Activated effector memory CD4-positive, alpha-beta T cell treated with anti-CD3 and anti-CD28 coated beads, Interleukin-2, amount 50 U/mL, for 16 hours (primary cell): Measurements from ENCODE around the gene SPEG.
A peak's percentile ranks its signal among the peaks of the same experiment; 100 is the strongest.

Experiments used
- DNase-seq: peaks from one replicate; pipeline ENCODE4 v3.0.0-alpha.2; 2020

The SPEG gene

DNA sequence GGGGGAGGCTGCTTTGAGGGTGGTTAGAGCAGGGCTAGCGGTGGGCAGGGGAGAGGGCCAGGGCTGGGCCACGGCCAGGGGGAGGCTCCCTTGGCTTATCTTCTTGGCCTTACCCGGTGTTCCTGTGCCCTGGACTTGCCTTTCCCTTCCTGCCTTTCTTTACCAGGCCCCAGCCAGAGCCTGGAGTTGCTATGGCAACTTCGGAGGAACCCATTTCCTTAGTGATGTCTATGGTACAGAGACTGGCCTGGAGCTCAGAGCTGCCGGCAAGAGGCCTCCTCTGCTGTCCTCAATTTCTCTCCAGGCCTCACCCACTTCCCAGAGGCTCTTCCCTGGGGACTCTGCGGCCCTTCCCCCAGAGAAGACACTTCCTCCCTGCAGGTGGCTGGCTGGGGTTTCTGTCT lies 11.5 kb downstream of the SPEG start:
- no peak for DNase-seq

DNA sequence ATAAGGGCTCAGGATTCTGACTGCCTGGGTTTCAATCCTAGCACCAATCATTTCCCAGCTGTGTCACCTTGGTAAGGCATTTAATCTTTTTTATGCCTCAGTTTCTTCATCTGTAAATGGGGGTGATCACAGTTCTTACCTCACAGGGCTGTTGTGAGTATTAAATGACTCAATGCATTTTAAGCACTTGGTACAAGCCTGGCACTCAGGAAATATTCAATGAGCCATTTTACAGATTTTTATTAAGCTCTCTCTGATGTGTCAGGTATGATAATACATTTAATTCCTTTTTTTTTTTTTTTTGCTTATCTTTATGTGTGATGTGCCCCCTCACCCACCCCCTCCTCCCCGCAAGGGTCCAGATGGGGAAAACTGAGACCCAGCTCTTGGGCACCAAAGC lies 12.0 kb downstream of the SPEG start:
- no peak for DNase-seq

DNA sequence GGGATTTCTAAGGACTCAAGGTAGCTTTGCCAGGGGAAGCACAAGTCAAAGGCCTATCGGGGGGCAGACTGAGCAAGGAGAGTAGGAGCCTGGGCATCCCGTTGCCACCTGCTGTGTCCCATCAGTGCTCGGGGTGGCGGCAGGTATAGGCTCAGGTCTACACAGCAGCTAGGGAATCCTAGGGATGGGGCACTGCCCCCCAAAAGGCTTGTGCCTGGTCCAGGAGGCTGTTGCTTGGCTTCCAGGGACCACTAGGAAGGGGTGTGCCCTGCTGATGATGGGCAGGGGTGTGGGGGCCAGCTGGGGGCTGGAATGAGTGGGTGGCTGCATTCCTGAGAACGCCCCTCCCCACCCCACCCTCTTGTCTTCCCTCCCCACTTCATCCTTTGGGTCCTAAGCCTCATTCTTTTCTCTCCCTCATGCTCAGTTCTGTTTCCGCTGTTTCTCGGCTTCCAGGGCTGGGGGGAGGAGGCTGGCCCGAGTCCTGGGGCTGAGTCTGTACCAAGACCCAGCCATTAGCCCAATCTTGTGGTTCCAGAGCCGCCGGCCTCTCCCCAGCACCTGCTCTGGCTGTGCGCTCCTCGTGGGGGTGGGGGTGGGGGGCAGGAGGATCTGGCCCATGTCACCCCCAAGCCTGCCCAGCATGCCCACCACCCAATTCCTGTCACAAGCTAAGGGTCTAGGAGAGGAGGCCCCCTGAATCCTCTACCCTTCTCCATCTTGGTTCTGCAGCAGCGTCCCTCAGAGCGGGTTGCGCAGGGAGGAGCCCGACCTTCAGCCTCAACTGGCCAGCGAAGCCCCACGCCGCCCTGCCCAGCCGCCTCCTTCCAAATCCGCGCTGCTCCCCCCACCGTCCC lies 12.8 kb downstream of the SPEG start:
- no peak for DNase-seq

DNA sequence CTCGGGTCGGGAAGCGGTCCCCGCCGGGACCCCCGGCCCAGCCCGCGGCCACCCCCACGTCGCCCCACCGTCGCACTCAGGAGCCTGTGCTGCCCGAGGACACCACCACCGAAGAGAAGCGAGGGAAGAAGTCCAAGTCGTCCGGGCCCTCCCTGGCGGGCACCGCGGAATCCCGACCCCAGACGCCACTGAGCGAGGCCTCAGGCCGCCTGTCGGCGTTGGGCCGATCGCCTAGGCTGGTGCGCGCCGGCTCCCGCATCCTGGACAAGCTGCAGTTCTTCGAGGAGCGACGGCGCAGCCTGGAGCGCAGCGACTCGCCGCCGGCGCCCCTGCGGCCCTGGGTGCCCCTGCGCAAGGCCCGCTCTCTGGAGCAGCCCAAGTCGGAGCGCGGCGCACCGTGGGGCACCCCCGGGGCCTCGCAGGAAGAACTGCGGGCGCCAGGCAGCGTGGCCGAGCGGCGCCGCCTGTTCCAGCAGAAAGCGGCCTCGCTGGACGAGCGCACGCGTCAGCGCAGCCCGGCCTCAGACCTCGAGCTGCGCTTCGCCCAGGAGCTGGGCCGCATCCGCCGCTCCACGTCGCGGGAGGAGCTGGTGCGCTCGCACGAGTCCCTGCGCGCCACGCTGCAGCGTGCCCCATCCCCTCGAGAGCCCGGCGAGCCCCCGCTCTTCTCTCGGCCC lies 13.6 kb downstream of the SPEG start:
- no peak for DNase-seq

DNA sequence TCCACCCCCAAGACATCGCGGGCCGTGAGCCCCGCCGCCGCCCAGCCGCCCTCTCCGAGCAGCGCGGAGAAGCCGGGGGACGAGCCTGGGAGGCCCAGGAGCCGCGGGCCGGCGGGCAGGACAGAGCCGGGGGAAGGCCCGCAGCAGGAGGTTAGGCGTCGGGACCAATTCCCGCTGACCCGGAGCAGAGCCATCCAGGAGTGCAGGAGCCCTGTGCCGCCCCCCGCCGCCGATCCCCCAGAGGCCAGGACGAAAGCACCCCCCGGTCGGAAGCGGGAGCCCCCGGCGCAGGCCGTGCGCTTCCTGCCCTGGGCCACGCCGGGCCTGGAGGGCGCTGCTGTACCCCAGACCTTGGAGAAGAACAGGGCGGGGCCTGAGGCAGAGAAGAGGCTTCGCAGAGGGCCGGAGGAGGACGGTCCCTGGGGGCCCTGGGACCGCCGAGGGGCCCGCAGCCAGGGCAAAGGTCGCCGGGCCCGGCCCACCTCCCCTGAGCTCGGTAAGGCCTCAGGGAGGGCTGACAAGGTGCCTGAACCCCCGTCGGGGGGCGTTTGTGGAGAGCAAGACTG lies 14.2 kb downstream of the SPEG start:
- DNase-seq: no peak

DNA sequence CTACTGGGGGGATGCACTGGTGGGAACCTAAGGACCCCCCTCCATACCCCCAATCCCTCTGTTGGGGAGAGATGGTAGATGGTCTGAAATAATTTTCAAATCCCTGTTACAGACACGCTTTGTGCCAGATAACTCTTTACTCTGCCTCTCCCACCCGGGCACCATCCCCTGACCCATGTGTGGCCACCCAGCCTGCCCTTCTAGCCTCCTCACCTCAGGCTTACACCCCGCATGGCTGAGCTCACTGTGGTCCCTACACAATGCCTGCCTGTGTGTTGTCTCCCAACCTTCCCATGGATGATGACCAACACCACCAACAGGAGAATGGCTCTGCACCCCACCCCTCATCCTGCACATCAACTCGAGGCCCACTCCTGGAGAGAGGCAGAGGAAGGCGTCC lies 15.0 kb downstream of the SPEG start:
- no peak for DNase-seq

DNA sequence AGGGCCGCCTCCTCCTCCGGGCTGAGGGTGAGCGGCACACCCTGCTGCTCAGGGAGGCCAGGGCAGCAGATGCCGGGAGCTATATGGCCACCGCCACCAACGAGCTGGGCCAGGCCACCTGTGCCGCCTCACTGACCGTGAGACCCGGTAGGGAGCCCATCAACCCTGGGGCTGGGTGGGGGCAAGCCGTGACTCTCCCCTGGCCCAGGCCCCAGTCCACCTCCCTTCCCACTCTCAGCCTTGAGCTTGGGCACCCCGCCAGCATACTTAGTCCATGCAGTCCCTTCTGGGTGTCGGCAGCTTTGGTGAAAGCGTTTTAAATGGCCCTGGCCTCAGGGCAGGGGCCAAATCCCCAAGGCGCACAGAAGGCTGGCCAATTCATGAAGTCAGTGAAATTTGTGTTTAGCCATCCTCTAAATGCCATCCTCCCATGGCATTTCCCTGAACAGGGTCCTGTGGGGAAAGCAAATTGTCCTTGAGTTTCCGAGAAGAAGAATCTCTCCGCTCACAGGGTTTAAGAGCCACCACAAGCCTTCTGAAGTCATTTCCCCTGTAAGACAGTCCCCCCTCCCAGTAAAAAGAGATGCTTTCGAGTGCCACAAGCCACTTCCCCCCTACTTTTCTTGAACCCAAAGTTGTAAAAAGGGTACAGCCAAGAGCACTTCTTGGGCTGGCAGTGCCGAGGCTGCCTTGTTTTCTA lies 17.2 kb downstream of the SPEG start:
- DNase-seq: no peak

DNA sequence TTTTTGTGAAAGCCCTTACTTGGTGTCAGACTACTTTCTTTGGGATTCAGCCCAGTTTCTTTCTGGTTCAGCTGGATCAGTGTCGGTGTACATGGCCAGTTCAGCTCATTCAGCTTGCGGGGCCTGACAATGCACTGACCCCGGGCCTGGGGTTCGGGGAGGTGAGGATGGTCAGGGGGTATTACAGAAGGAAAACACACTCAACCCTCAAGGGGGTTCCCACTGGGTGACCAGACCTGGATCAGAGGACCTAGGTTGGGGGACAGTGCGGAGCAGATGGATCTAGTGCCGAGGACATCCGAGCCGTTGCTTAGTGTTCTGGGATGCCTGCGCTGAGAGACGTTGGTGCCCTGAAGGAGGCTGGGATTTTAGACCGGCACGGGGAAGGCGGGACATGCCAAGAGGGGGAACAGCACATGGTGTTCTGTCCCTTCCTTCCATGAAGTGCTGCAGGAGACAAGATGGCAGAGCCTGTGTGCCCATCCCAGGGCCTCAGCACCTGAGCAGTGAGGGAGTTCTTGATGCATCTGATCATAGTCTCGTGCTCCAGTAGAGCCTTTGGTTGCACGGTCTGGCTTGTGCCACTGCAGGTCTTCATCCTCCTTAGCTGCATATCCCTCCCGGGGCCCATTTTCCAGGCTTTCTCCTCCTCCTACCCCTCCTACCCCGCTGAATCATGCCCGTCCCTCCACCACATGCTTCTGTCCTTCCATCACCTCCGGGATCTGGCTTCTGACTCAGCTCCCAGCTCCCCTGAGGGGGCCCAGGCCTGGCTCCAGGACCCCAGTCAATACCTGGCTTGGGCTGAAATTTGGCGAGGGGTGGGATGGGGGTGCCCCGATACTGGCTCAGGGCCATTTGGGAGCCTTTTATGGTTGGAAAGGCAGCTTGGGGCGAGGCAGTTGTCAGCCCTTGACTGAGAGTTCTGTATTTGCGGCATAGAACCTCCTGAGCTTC lies 18.0 kb downstream of the SPEG start:
- DNase-seq: no peak

DNA sequence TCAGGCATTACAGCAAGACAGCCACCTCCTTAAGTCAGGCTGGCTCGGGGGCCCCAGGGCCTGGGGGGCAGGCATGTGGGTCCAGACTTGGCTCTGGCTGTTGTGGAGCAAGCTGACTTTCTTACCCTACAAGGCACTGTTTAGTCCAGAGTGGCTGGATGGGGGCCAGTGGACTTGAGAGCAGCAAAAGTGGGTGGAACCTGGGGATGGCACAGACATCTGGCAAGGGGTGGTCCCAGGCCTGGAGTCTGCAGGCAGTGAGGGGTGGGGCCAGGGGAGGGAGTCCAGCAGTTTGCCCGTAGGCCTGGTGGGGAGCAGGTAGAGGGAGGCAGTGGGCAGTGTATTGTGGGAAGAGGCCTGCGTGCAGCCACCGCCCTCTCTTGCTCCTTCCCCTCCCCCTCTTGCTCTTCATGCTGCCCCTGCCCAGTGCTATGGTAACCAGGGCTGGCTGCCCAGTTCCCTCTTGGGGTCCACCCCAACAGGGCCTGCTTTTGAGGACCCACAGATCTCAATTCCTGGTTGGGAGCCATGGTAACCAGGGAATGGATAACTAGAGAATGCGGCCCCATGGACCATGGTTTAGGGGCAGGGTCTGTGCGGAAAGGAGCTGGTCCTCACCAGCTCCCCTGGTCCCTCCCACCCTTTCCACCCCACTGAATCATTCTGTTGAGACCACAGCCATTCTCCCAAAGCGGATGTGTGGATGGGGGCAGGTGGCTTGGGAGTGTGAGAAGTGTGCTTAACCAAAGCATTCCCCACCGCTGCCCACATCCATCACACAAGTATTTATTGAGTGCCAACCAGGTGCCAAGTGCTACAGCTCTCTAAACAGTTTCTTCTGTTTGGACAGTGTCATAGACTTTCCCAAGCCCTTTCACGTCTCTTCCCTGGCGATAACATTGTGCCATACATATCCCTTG lies 19.3 kb downstream of the SPEG start:
- DNase-seq: no peak

DNA sequence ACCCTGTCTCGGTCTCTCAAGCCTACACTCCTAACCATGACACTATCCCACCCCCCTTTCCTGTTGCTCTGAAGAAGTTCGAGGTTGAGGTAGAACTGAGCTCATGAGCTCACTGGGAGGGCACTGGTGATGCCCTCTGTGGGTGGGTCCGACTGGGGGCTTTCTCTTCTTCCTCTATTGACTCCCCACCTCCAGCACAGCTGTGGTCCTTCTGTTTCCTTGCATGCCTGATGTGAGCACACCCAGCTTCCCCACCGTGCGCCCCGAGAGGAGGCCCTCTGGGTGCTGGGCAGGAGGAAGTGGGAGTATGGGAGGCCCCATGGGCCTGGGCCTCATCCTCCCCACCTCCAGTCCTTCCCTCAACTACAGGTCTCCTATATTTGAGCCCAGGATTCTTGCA lies 20.9 kb downstream of the SPEG start:
- DNase-seq: no peak

DNA sequence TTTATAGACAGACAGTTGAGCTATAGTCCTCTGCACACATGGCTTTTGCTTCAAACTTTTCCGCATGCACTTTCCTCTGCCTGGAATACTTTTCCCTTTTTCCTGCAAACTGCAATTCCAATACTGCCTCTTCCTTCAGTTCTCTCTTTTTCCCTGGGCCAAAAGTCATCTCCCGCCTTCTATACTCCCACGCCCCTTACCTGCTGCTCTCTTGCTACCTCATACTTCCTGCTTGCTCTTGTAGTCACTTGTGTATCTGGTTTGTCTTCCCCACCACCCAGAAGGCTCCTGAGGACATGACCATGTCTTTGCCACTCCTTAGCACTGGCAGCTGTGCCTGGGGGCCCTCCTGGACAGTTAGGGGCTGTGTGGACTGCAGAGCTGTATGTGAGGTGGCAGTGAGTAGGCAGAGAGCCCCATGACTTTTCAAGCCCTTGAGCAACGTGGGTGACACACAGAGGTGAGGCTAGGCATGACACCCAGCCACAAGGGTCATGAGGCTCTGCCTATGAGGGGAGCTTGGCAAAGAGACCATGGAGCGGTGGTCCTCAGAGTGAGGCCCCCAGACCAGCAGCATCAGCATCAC lies 23.2 kb downstream of the SPEG start:
- no peak for DNase-seq

DNA sequence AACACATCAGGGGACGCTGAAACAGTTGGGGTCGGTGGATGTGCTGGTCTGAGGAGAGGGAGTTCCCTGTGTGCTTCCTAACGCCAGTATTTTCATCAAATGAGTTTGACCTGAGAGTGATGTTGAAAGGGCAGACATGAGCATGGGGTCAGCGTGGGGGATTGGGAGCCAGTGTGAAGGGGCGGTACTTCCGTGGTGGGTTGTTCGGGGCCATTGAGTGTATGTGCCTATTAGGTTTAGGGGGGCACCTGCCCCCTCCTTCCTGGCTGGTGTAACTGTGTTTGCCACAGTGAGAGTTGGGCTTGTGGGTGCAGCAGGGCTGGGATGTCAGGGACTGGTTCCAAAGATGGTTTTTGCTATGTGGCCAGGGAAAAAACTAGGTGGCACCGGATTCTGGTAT lies 24.4 kb downstream of the SPEG start:
- DNase-seq: no peak

DNA sequence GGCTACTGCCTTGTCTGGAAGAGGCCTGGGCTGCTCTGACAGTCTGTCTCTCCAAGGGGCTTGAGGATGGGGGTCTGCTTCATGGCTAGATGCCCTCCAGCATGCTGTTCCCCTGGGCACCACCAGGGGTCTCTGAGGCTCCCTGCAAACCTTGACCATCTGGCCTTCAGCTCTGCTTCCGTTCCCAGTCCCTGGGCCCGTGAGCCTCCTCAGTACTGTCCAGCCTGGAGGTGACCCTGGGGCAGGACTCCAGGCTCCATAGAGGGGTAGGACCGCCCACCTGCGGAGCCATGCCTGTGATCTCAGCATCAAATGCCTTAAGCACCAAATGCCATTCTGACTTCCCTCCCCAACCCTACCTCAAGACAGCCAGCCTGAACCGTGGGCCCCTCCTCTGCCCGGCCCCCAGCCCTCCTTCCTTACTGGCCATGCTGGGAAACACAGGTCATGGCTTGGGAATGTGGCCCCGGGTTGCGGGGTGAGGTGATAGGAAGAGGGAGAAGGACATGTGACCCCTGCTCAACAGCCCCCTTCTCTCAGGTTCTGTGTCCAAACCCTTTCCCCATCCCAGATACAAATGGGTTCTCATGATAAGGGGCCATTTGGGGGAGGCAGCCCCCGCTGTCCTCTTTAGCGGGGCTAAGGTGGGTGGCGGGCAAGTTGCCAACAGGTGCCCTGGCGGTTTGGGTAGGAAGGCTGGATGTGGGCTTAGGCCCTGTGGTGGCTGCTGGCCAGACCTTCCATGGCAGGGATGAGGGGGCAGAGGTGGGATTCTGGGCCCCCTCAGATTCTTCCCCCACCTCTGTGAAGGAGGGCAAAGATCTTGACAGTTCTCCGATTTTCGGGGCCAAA lies 25.0 kb downstream of the SPEG start:
- DNase-seq: peak; percentile 78

DNA sequence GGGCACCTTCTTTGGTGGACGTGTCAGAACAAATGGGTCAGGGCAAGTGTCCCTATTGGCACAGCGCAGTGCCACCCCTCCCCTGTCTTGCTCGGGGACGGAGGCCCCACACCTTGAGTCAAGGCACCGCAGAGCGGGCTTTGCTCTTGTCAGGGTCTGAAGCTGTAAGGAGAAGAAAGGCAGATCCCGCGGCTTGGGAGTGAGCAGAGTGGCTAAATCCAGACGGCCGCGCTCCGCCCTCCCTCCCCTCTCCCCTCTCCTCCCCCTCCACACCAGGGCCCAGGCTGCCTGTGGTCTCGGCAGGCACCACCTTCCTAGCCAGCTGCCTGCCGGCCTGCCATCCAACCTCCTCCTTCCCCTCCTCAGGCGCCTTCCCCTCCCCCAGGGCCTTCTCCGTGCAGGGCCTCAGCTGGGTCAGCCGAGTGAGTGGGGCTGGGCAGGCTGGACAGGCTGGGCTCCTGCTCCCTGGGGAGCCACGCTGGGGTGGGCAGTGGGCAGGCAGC lies 25.8 kb downstream of the SPEG start:
- no peak for DNase-seq

DNA sequence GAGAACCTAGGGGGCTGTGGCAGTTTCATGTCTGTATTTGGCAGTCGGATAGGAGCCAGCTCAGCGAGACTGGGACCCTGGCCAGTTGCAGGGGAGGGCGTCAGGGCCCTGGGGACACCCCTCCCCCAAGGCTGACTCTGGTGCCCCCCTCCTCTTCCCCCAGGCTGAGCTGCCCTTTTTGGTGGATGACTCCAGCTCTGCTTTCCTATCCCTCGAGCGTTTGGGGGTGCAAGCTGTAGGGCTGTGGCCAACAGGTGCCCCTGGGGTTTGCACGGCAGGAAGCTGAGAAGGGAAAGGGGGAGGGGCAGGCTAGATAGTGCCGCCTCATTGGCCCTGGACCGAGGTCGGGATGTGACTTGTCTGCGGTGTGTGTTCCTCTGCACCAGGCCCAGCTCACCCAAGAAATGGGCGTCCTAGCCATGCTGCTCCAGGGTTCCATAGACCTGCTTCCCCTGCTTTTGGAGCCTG lies 26.4 kb downstream of the SPEG start:
- DNase-seq: no peak

DNA sequence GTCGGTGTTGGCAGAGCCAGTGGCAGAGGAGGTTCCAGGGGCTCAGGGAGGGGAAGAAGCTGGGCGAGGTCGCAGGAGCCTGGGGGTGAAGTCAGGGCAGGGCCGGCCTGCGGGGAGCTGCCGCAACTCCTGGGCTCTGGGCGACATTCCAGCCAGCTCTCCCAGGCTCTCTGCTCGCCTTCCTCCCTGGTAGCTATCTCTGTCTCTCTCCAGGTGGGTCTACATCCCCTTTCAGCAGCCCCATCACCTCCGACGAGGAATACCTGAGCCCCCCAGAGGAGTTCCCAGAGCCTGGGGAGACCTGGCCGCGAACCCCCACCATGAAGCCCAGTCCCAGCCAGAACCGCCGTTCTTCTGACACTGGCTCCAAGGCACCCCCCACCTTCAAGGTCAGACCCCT lies 27.0 kb downstream of the SPEG start:
- DNase-seq: no peak

DNA sequence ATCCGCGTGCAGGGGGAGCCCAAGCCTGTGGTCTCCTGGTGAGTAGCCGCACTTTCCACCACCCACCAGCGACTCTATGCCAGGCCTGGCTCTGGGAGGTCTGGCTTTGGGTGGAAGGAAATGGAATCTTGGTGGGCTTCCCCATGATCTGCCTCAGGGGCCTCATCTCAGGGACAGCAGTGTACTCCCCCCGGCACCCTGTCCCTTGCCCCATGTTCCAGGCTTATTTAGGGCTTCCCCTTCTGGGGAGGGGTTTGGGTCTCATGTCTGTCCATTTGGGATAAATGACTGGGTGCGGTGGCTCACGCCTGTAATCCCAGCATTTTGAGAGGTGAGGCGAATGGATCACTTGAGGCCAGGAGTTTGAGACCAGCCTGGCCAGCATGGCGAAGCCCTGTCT lies 27.7 kb downstream of the SPEG start:
- DNase-seq: no peak

DNA sequence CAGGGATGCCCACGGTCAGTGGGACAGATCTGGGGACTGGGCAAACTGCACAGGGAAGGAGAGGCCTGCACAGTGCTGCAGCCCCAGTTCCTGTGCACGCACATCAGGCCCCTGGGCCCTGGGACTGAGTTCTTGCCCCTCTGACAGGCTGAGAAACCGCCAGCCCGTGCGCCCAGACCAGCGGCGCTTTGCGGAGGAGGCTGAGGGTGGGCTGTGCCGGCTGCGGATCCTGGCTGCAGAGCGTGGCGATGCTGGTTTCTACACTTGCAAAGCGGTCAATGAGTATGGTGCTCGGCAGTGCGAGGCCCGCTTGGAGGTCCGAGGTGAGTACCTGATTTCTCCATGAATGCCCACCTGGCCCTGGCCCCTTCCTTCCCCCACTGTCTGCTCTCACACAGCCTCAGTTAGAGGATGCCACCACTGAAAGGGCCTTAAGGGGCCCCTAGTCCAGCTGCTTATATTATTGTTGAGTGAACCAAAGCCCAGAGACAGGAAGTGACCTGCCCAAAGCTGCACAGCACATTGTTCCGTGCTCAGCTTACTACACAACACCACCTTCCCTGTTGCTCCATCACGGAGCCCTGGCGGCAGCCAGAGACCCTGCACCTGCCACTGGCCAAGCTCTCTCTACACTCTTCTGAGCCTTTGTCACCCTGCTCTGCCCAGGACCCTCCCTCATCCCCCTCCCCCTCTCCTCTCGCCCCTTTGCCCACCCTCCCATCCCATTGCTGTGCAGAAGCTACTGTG lies 29.8 kb downstream of the SPEG start:
- DNase-seq: no peak
